GM13976 (cell line): Measurements from ENCODE around the gene RAMACL.
"Not testable (repeated sequence)": the region's sequence is repeated elsewhere in the genome, so short reads cannot be mapped to it uniquely, and the experiment has no call there.

Experiments used
- DNase-seq: peaks from one replicate; pipeline ENCODE4 v3.0.0; 2012; ENCODE audit warnings: low spot score
- in situ Hi-C: fragments of 300-500 bp; cut with MboI; formaldehyde crosslinking; loops from one replicate; pipeline ENCODE4 v1.12.0; 2022; ENCODE audit warnings: low sequenced_read_pairs, mixed read lengths, inconsistent platforms; ENCODE audit not compliant: unreplicated experiment
- TF ChIP-seq, protein P1 (sequence below): IDR thresholded peaks from 2 replicates; pipeline ENCODE4 v1.5.1; 2012; ENCODE audit warnings: borderline replicate concordance, mild to moderate bottlenecking; ENCODE audit not compliant: insufficient read depth; ENCODE audit errors: extremely low read depth, missing control alignments, control extremely low read depth

Gene RAMACL

DNA sequence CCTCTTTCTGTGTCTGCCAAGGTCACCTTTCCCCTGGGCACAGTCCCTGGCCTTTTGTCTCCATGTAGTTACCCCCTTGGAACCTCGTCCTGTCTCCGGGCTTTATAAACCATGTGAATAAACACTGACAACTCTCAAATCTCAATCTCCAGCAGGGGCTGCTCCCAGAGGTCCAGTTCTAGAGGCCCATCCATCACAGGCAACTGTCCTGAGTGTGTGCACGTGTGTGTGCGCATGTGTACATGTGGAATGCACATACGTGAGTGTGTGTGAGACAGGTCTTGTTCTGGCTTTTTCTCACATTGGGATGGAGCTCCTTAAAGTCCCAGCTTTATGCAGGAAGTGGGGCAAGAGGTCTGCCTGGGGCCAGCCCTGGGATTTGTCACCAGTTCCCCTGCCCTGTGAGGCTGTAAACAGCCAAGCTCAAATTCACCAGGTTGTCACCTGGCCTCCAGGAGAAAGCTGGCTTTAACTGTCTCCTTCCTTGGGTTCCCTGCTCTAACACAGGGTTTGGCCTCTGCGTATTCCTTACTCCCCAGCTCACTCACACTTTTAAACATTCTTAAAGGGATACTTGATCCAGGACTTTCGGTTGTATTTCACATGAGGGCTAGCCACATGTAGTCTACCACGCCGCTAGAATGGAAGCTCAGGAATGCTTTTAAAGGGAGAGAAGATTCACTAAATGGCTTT is 42.7 kb downstream of the RAMACL start:
- no peak for DNase-seq
- TF ChIP-seq, protein P1, sequence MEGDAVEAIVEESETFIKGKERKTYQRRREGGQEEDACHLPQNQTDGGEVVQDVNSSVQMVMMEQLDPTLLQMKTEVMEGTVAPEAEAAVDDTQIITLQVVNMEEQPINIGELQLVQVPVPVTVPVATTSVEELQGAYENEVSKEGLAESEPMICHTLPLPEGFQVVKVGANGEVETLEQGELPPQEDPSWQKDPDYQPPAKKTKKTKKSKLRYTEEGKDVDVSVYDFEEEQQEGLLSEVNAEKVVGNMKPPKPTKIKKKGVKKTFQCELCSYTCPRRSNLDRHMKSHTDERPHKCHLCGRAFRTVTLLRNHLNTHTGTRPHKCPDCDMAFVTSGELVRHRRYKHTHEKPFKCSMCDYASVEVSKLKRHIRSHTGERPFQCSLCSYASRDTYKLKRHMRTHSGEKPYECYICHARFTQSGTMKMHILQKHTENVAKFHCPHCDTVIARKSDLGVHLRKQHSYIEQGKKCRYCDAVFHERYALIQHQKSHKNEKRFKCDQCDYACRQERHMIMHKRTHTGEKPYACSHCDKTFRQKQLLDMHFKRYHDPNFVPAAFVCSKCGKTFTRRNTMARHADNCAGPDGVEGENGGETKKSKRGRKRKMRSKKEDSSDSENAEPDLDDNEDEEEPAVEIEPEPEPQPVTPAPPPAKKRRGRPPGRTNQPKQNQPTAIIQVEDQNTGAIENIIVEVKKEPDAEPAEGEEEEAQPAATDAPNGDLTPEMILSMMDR: no peak
- in situ Hi-C loops: no loop called here

DNA sequence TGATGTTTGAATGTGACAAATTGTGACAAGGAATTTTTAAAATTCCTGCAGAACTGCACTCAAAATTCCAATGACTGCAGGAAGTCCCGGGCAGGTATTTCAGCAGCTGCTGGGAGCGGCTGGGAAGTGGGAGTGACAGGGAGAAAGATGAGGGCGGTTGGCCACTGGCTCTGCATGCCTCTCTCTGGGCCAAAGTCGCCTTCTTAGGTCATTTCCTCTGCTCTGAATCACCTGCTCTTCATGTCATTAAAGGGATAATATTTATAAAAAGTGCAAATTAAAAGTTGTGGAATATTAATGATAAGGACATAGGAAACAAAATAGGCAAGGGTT is 43.9 kb downstream of the RAMACL start:
- DNase-seq: no peak
- TF ChIP-seq, protein P1: no peak

DNA sequence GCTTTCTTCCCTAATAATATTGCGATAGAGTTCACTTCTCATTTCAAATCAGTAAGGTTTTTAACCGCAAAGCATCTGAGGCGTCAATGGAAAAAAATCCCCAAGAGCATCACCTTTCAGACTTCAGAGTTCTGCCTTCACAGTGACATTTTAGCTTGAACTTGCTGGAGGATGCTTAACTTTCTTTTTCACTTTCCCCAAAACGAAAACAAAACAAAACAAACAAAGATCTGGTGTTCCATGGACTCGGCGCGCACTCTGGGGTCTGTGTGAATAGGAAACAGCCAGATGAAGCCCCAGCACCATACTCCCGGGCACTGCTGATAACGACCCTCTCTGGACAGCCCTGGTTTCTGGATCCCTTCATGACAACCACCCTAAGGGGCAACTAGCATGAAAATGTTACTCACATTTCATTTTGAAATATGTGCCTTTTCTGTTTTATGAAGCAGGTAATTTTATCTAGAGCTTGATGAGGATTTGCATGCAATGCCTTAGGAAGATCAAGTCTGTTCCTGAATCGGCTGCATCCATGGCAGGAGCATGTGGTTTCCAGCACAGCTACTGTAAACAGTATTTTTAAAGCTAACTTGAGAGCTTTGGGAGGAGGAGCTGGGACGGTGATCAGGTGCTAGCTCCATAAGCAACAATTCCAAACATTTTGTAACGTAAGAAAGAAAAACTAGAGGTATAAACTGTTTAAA is 44.5 kb downstream of the RAMACL start:
- DNase-seq: peak; percentile 51
- in situ Hi-C loops: no loop called here
- TF ChIP-seq, protein P1: no peak

More for the DNA sequence above, 43.9 kb downstream of the RAMACL start:
- in situ Hi-C loops: no loop called here

DNA sequence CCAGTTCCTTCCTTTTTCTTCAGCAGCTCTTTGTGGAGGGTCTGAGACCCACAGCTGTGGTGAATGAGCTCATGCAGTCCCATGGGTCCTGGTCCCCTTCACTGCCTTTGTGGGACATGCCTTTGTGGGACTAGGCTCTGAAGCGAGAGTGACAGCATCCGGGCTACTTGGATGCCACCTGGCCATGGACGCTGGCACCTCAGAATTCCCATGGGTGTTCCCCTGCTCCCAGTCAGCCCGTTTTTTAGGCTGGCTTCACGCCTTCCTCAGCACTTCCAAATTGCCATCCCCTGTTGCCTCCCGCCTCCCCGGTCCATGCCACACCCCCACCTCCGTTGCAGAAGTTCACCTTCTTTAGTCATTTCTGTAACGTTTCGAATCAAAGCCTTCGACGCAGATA is 45.1 kb downstream of the RAMACL start:
- in situ Hi-C loops: no loop called here
- no peak for DNase-seq
- TF ChIP-seq, protein P1: no peak

DNA sequence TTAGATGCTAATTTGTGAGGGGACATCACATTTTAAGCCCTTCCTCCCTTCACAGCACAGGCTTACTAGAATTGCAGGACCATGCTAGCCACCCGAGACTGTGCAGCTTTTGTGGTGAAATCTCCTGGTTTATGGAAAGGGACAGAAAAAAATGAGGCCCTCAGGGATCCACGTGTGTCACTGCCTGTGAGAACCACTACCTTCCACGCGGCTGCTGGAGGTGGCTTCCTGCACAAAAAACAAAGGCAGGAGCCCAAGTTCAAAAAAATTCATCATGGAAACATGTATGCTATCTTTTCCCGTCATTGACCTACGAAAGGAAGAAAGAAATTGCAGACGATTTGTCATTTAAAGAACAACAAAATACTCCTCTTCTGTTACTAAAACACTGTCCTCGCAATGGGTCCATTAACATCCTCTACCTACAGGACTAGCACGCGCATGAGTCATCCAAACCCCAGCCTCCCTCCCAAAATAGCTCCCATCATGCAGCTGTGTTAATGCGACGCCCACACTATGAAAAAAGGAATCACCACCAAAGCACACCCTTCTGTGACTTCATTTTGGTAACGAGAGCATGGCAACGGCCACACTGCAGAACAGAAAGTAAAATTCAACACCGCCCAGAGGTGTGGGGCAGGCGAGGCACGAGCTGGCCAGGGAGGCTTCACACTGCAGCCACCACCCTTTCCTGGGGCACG is 45.7 kb downstream of the RAMACL start:
- TF ChIP-seq, protein P1: no peak
- in situ Hi-C loops: no loop called here
- DNase-seq: peak; percentile 85

DNA sequence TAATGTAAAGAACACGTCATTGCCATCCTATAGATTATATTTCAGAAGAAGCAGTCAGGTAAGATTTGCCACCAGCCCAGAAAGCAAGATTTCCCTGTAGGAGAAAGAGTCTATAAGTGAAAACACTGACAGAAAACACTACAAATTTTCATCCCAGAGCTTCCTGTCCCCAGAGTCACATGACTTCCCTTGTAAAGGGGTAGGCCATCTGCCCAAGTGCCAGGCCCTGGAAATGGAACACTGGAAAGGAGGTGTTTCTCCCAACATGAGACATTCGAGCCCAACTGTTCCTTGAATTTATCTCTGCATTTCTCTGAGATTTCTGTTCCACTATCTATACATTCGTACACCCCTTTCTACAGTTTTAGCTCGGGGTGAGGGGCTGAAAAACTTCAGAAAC is 46.9 kb downstream of the RAMACL start:
- in situ Hi-C loops: no loop called here
- TF ChIP-seq, protein P1: no peak

DNA sequence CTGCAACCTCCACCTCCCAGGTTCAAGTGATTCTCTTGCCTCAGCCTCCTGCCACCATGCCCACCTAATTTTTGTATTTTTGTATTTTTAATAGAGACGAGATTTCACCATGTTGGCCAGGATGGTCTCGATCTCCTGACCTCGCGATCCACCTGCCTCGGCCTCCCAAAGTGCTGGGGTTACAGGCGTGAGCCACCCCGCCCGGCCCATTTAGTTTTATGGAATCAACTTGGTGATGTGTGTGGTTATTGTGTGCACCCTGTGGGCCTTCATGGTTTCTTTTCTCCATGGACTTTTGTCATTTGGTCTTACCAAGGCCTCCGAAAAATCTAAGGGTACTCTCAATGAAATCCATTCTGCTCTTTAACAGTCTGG is 47.5 kb downstream of the RAMACL start:
- DNase-seq, in situ Hi-C loops: not testable (repeated sequence)

More for the DNA sequence above, 46.9 kb downstream of the RAMACL start:
- no peak for DNase-seq
